Activated CD8-positive, alpha-beta memory T cell treated with anti-CD3 and anti-CD28 coated beads for 4 hours (primary cell): ENCODE data around the gene GLUD1.
"Not testable (repeated sequence)": the region's sequence is repeated elsewhere in the genome, so short reads cannot be mapped to it uniquely, and the experiment has no call there.

ENCODE experiments used
- DNase-seq, 2 donors: peaks; one replicate each; pipeline ENCODE4 v3.0.0-alpha.2; 2020; ENCODE audit warnings: low read depth in 2 of 2

GLUD1 gene

DNA sequence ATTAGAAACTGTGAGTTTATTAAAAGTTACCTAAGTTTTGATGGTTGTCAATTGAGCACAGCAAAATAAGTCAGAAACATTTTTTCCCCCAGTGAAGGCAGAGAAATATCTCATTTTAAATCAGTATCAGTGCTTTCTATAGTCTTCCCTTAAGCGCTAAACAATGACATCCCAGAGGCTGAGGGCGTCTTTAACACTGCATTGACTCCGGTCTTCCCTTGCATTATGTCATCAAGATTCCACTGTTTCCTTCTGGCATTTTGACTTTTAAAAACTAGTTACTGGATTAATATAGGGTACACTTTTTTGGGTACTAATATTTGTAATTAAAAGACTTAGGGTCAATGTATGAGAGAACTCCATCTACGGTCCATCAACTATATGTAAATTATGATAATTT lies 3.9 kb downstream of the GLUD1 start:
- no peak for DNase-seq

GRCh38 chr10:87089746-87090145 lies 4.9 kb downstream of the GLUD1 start:
- no peak for DNase-seq

DNA sequence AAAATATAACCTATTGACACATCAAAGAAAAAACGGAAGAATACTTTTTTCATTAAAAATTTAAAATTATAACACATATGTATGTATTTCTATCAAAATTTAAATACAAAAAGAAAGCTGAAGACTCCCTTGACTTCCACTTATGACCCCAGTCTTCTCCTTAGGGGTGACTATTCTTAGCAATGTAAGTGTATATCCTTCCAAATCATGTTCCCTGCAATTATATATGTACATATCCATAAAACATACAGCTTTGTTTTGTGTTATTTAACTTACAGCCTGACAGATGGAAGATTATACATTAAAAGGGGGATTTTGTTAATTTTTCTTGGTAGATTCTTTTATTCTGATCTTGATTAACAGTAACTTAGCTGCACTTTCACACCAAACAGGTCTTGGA lies 9.1 kb downstream of the GLUD1 start:
- DNase-seq = no peak

DNA sequence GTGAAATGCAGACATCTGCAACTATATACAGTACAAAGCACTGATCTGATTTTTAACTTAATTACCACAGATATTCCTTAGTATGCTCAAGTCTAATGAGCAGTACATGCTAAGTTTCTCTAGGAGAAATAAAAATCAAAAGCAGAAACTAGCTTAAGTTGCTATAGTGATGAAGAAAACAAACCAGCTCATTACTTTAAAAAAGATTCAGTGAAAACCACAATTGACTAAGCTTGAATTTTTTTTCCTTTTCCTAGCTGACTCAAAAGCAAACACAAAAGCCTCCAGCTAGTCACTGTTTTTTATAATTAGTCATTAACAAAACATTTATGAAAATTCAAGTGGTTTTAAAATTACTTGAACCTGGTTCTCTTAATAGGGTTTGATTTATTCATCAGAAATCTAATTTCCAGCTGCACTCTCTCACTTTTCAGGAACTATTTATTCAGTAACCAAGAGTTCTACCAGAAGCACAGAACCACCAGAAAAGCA lies 10.3 kb downstream of the GLUD1 start:
- DNase-seq = not testable (repeated sequence)

DNA sequence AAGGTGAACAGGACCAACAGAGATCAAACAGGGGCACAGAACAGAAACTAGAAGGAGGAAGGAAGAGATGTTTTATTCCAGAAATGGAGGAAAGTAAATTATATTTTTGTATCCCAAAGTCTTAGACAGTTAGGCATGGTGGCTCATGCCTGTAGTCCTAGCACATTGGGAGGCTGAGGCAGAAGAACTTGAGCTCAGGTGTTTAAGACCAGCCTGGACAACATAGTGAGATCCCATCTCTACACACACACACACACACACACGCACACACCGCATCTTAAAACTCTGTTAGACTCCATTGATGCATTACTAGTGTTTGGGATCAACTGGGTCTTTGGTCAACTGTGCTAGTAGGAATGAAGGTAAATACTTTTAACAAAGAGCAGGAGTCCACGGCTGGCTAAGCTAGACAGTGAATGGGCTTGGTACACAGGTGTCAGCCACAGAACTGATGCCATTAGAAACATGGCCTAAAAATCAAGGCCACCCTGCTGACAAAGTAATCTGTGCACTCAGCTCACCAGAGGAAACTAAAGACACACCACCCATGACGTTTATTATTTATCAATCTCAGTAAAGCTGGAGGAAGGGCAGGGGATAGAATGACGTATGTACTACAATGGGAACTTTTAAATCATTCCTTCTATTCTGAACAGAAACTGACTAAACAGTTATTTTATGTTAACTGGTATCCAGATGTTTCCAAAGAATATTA lies 10.9 kb downstream of the GLUD1 start:
- DNase-seq = not testable (repeated sequence)

DNA sequence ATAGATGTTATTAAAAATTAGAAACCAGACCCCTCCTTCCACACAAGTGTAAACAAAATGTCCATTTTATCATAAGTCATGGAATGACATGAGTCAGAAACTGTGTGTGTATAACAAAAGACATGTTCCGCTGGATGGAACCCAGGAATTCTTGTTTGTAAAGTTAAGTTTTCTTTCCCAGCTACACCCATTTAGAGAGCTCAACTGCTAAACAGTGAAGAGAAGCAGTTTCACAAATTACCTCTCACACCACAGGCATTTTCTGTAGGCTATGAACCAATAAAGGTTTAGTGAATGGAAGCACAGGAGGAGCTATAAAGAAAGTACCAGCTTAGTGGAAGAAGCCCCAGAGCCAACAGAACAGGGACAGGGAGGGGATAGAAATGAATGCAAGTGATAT lies 12.4 kb downstream of the GLUD1 start:
- not testable (repeated sequence) for DNase-seq

- DNase-seq = not testable (repeated sequence)
Measured at GRCh38 chr10:87081574-87081973, 13.1 kb downstream of the GLUD1 start.

DNA sequence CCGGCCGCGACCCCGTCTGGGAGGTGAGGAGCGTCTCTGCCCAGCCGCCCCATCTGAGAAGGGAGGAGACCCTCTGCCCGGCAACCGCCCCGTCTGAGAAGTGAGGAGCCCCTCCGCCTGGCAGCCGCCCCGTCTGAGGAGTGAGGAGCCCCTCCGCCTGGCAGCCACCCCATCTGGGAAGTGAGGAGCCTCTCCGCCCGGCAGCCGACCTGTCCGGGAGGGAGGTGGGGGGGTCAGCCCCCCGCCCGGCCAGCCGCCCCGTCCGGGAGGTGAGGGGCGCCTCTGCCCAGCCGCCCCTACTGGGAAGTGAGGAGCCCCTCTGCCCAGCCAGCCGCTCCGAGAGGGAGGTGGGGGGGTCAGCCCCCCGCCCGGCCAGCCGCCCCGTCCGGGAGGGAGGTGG lies 14.0 kb downstream of the GLUD1 start:
- DNase-seq = not testable (repeated sequence)

- no peak for DNase-seq
Measured at GRCh38 chr10:87079106-87079836, 15.4 kb downstream of the GLUD1 start.

- not testable (repeated sequence) for DNase-seq
Measured at GRCh38 chr10:87076421-87076820, 18.2 kb downstream of the GLUD1 start.

DNA sequence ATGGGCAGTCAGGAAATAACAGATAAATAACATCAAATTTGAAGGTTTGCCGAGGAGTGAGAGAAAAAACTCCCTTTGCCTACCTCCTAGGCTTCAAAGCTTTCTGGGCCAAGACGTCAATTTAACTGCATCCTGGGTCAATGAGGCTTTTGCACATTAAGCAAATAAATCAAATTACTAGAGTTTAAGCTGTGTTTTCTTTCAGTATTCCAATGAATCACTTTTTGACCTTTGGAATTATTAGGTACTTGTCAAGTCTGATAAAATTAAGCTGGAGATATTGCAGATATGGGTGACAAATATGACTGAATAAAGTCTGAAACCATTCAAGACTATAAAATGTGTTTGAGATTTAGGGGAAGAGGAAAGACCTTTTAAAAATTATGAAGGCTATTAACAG lies 22.2 kb downstream of the GLUD1 start:
- no peak for DNase-seq

DNA sequence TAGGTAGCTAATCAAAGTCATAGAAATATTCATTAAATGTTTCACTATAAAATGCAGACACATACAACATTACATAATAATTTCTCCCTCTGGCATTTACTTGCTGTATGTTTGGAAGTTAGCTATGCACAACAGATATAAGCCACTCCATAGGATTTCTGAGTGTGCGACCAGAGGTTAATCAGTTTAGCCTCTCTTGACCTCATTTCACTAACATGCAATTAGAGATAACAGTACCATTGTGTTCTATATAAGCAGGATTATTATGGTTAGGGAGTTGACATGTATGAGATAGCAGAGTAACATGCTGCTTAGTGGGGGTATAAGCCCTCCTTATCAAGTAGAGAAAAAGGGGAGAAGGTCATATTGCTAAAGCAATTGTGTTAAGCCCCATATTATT lies 26.4 kb downstream of the GLUD1 start:
- DNase-seq = no peak

GRCh38 chr10:87066865-87067264 lies 27.8 kb downstream of the GLUD1 start:
- no peak for DNase-seq

DNA sequence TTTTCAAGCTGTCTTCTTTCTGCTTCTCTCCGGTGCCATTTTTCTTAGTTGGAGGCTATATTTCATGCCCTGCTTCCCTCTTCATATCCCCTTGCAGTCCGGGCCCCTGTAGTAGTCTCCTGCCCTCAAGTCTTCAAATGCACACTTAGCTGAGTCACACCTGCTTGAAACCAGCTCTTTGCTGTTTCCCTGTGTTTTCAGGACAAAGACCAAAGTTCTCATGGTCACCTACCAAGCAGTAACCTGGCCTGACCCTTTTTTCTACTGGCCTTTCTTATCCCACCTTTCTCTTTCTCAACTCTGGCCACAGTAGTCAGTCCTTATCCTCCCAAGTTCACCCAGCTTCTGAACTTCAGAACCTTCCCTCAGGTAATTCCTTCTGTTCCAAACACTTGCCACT lies 28.5 kb downstream of the GLUD1 start:
- no peak for DNase-seq

DNA sequence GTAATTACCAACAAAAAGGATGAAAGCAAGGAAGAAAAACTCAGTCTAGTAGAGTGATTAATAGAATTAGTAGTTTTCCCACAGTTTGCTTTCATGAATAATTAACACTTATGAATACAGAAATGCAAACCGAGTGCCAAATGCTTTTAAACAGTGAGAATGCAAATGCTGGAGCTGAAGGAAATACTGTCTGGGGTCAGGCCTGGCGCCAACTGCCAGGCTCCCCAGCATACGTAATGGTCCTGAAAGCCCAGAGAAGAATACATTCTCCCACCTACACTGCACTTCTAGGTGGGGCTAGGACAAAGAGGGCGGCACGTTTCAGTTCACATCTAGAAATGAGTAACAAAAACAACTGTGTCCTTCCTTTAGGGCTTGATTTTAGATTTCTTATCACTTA lies 30.0 kb downstream of the GLUD1 start:
- no peak for DNase-seq

DNA sequence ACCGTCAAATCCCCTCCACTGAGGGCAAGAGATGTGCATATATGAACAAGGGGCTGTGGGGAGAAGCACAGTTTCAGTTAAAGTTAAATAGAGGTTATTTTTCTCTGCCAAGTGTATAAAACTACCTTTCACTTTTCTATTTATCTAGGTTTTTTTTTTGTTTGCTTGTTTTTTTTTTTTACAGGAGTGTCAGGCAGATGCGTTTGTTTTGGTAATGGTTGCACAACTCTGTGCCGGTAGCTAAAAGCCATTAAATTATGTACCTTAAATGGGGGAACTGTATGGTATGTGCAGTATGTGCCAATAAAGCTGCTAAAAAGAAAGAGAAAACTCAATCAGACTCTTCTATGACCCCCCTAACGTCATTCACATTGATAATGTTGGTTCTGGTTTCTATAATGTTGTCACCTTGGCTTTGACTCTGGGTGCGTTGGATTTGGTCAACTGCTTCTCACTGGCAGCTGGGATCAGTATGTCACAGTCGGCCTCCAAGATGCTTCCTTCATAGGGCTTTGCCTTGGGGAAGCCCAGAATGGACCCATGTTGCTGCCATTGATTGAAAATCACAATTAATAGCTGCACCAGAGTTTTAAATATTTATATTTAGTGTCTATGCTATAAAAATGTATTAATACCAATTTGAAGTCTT lies 34.2 kb downstream of the GLUD1 start:
- DNase-seq = no peak

- no peak for DNase-seq
Measured at GRCh38 chr10:87059401-87059800, 35.2 kb downstream of the GLUD1 start.

DNA sequence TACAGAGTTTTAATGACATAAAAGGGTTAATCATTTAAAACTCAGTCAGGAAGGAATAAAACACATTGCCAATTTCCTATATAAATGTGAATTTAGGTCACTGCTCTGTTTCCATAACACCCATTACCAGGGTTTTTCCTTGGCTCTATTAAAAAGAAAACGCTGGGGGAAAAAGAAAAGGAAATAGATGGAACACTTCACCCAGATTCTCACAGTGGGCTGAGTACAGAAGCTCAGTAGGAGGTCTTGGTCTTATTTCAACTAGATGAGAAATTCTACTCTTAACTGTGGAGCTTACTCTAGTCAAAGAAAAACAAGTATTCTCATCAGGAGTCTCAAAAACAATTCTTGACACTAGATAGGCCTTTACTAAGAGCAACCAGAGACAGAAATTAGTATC lies 36.5 kb downstream of the GLUD1 start:
- DNase-seq = no peak

DNA sequence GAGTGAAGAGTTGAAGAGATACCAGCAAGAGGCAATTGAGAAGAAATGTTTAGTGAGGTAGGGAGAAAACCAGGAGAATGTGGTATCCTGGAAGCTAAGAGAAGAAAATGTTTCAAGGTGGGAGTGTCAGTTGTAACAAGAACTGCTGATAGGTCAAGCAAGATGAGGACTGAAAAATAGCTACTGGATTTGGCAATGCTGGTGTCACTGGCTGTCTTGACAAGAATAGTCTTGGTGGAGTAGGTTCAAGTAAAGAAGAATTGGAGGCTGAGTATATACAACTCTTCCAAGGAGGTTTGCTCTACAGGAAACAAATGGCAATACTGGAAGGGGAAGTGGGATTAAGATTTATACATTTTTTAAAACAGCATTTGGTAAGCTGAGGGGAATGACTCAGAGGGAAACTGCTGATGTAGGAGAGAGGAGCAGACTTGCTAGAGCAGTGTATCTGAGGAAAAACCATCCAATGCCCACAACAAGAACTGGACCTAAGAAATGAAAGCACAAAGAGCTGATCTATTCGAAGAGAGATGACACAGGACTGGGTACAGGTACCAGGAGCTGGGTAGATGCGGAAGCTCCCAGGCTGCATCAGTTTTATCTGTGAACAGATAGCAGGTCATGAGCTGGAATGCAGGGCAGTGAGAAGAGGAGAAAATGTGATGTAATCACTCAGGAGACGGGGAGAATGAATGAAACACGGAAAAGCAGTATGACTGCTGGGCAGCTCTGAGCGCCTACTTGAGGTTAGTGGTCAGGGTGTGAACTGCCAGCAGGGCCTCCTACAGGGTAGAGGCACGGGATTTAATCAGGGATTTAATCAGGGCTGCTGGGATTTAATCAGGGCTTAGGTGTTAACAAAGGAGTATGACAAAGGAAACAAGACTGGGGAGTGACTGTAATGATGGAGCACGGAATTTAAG lies 40.0 kb downstream of the GLUD1 start:
- no peak for DNase-seq

DNA sequence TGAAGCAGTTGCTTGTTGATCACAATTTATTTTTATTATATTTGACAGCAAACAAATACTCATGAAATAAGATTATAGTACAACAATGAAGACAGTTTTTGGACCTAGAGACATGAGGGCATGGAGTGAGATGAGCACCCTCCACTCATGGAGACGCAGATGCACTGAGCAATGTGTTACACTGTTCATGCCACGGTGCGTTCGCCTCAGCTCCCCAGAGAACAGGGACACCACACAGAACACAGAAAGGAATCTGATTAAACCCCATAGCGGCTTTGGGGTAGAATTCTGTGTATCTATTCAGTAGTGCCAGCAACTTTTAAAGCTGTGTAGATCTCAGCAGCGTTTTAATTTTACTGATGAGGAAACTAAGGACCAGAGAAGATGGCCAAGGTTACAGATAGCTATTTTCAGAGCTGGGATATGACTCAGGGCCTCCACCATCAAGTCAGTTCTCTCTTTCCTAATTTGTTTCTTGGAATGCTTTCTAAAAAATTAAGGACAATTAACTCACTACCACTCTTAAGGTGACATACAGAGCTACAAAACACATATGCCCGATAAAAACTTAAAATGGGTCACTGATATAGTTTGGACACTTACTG lies 41.0 kb downstream of the GLUD1 start:
- no peak for DNase-seq

DNA sequence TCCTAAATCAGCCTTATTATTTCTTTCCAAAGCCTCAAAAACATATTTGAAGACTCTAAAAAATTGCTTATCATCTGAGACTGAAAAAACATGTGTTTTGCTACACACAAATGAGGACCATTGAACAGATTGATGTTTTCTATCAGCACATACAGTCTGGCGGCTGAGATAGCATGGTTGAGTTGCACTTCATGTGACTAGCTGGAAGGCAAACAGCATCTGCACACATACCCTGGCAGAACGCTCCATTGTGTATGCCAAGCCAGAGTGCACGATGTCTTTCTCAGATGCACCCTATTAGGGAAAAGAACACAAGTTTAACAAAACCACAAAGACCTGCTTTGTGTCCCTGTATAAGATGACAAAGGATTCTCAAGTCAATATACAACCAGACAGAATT lies 41.5 kb downstream of the GLUD1 start:
- no peak for DNase-seq
